NCI-H82 treated with DMSO at 0.1 percent for 48 hours (cell line): ENCODE results near the gene TMEM9B.
"Not testable (repeated sequence)": the region's sequence is repeated elsewhere in the genome, so short reads cannot be mapped to it uniquely, and the experiment has no call there.

Experiments used
- DNase-seq: peaks from one replicate; lab custom pipeline; 2025; ENCODE audit not compliant: unreplicated experiment; lab: John Stamatoyannopoulos, UW

The TMEM9B gene

GRCh38 chr11:8964324-8965320 is at the start of gene TMEM9B:
Gene TMEM9B (minus strand): TSS chr11:8964442. CDS start chr11:8964313, 129 bp downstream.
- DNase-seq: peak; percentile 43

DNA sequence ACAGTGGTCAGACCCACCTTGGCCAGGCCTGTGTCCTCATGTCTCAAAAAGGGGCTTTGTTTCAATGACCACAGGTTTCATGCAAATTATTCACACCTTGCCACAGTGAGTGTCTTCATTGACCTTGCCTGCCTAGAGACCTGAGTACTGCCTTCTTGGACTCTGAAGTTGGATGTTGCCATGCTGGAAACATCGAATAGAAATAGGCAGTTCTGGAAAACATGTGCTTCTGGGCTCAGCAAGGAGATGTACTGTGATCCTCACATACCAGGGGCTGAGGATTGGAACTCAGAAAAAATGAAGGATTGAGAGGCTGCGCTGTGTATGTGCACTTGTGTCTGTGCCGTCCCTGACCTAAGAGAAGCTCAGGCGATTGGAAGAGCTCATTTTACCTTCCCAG is 49.1 kb upstream of the TMEM9B start:
- DNase-seq: no peak

GRCh38 chr11:9009538-9009937 is 45.3 kb upstream of the TMEM9B start:
- not testable (repeated sequence) for DNase-seq

- no peak for DNase-seq
These were observed 44.4 kb upstream of the TMEM9B start for GRCh38 chr11:9008661-9009060.

DNA sequence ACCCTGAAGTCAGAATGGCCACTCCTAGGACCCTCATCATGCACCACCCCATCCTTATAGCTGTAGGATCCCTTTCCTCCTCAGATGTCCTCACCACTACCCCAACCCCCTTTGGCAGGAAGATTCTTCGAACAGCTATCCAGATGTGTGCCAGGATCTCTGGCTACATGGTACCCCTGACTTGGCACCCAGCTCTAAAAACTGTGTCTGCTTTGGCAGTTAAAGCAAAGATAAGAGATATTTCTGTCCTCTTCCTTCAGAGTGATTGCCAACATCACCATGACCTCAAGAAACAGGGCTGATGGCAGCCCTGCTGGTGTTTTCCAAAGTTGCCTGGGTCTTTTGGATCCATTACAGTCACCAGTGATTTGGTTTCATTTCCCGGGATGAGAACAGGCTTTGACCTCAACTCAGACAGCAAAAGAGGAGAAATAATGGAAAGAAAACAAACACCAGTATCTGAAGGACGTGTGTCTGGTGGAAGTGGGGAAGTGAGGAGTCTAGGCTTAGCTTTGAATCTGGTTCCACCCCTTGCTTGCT is 43.8 kb upstream of the TMEM9B start:
- DNase-seq: no peak

DNA sequence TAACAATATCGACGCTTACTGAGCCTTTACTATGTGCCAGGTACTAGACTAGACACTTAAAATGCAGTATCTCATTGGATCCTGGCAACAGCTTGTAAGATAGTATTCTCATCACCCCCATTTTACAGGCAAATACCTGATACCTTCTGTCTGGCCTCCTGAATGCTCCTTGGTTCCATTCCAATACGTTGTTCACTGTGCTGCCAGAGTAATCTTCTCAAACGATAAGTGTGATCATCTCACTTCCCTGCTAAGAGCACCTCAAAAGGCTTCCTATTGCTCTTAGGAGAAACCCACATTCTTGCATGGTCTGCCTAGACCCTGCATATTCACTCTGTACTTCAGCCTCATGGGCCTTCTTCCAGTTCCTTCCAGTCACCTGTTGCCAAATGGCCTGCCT is 40.8 kb upstream of the TMEM9B start:
- no peak for DNase-seq

GRCh38 chr11:9004183-9004926 is 40.1 kb upstream of the TMEM9B start:
- DNase-seq: no peak

DNA sequence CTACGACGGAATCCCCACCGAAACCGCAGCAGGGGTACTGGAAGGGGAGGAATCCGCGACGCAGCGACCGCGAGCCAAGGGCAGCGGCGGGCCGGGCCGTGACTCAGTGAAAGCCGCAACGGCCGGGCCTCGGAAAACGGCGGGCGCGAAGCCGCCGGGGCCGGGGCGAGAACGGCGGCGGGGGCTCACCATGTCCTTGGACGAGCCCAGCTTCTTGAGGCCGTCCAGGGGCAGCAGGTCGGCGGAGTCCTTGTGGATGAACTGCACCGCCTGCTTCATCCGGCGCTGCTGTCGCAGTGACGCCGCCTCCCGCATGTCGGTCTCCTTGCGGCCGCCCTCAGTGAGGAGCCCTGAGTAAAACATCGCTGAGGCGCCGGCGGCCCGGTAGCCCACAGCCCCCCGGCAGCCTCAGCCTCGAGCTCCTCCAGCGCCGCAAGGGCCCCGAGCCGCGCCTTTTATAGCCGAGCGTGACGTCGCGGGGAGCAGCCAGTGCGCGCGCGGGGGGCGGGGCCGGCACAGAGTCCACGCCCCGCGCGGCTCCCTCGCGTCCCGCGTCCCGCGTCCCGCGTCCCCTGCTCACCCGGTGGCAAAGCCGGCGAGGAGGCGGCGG is 39.4 kb upstream of the TMEM9B start, which contains the start of gene NRIP3:
NRIP3 (minus strand) TSS at position 429 of the 610 bp plus-strand sequence; CDS start at position 363, 66 bp downstream.
- DNase-seq: no peak

DNA sequence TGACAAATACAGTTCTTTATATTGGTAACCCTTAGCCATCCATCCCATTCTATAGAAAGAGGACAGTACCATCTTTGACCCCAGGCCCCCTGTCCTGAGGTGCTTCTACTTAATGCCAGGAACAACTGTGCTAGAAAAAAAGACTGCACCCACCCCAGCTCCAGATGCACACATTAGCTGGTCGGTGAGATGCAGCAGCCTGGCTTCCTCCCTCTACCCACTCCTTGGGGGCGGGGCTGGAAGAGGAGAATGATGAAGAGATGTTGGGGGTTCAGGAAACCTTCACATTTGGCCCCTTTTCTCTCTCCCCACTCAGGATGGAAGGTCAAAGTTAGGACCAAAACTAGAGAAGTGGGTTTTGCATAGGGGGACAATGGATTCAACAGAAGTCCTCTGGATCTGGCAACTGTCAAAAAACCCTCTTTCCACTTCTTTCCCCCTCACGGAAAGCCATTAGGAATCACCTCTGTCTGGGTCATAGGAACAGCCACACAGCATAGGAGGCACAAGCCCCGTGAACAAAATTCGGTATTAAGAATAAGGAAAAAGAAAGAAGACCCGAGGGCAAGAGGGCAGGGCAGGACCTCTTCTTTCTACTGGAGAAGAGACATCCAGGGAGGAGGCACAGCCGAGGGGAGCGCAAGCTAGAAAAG is 38.8 kb upstream of the TMEM9B start:
- DNase-seq: no peak

DNA sequence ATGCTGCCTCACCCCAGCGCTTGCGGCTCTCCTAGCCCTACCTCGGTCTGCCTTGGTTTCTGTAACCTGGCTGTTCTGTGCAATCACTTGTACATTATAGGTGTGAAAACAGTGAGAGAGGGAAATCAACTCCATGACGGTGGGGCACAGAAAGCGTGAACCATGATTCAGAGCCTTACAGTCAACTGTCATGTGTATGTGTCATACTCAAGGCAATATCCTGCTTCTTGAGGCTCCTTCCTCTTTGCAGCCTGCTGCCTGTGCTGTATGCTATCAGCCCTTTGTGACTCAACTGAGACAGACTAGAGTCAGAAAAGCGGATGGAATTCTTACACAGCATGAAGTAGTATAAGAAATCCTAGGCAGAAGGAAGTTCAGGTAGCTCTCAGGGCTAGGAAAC is 37.5 kb upstream of the TMEM9B start:
- DNase-seq: no peak

DNA sequence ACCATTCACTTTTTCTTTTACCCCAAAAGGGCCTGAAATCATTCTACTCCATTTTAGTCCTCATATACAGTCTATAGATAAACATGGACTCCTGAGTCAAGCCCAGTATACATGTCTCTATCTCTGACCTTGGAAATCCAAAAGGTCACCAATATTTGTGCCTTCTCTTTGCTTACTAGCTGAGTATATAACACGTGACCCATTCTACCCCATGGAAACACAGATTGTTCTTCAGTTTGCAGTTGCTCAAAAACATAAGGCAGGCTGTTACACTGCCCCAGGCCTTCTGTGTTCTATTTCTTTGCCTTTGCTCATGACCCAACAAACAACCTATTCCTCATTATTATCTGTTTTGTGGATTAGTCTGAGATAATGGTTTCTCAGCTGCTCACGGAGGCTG is 33.8 kb upstream of the TMEM9B start:
- DNase-seq: no peak

GRCh38 chr11:8997451-8997850 is 33.2 kb upstream of the TMEM9B start:
- no peak for DNase-seq

DNA sequence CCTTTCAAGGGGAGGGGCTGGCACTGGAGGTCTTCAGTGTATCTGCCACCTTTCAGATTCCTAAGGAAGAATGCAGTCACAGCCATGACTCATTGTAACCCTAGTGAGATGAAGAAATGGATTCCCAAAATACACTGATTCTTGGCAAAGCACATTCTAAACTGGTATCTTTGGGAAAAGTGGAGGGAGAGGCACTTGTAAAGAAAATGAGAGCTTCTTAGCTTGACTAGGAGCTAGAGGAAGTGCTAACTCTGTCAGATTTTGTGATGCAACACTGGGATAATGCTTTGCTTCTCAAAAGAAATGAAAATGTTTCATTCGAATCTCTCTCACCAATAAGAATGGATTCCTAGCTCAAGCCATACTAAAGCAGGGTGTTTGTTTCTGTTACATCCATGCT is 25.2 kb upstream of the TMEM9B start:
- DNase-seq: no peak

GRCh38 chr11:8988329-8989234 is 24.3 kb upstream of the TMEM9B start:
- DNase-seq: no peak

DNA sequence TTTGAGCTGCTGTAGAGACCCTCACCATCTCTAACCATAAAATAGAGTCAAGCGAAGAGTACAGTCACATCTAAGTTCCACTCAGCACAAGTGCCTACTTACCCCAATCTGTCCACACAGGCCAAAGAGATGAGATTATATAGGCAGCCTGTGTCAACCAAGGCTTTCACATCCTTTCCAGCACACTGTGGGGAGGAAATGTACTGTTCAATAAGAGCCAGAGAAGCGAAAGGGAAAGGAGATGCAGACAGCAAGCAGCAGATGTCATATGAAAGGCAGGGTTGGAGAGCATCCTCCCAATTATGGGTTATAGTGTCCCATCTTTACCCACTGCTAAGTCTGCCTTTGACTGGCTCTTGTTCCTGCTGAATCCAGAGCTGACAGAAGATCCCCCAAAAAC is 23.2 kb upstream of the TMEM9B start:
- DNase-seq: no peak

DNA sequence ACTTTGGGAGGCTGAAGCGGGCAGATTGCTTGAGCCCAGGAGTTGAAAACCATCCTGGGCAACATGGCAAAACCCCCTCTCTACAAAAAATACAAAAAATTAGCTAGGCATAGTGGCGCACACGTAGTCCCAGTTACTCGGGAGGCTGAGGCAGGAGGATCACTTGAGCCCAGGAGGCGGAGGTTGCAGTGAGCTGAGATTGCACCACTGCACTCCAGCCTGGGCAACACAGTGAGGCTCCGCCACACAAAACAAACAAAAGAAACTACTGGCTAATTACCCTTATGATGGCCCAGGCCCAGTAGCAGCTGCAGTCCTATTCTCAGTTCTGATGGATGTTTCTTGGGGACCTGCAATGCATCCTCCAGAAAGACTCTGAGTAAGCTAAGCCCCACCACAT is 22.5 kb upstream of the TMEM9B start:
- not testable (repeated sequence) for DNase-seq

DNA sequence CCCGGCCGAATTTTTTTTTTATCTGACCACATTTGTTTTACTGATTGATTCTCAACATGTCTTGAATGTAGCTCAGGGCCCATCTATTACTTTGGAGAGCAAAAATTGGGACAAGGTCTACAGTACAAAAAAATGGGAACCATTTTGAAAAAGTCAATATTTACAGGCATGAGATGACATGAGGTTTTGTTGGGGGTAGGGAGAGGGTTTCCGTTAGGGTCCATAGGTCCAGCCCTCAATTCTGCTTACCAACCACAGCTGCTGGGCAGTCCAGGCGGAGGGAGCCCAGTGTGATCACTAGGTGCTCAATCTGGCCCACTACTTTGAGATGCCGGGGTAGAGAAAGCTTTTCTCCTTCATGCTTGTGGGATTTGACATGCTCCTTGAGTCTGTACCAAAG is 21.2 kb upstream of the TMEM9B start:
- no peak for DNase-seq

DNA sequence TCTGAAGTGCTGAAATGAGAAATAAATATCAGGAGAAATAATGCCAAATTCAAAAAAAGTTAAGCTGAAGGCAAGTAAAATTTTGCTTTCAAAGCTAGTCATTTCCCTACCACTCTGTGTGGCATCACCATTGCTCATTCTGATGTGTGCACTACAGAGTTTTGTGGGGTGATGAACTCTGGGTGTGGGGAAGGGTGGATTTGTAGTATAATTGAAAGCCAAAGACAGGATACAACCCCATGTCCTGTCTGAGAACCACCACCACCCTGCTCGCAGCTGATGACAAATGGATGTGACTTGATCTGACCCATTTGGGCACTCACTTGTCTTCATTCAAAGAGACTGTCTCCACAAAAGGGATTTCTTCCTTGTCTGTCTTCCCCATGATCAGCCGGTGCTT is 19.3 kb upstream of the TMEM9B start:
- DNase-seq: no peak

DNA sequence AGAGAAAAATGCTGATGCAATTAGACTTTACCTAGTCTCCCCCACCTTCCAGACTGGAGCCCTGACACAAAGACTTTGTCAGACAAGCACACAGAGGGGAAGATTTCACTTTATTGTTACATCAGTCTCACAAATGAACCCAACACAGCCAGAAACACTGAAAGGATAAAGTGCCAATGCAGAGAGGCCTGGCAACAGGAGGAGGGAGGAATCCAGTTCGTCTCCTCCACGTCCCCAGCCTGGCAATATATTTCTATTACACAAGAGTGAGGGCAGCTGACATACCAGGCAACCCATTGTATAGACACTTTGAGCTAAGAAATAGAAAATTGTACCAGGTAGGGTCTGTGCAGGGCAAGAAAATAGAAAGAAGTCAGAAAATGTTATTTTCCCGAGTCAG is 16.2 kb upstream of the TMEM9B start:
- no peak for DNase-seq

DNA sequence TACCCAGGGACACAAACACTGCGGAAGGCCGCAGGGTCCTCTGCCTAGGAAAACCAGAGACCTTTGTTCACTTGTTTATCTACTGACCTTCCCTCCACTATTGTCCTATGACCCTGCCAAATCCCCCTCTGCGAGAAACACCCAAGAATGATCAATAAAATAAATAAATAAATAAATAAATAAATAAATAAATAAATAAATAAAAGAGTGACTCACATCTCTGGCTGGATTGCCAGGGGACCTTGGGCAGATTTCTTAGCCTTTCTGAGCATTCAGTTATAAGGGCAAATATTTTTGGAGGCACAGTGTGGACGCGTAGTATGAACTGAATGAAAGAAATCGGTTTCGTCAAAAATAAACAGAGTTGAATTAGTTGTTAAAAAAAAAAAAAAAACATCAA is 15.1 kb upstream of the TMEM9B start:
- DNase-seq: not testable (repeated sequence)
